ENCODE results near the gene OR51B6.
"Not testable (repeated sequence)": the region's sequence is repeated elsewhere in the genome, so short reads cannot be mapped to it uniquely, and the experiment has no call there.

Gene OR51B6

GRCh38 chr11:5366365-5366764, 15.1 kb downstream of the OR51B6 start:
- DNase-seq (ENCODE audit: low read depth in 2 of 2), result not testable (repeated sequence)

- DNase-seq (ENCODE audit: low read depth in 2 of 2), result no peak
These were observed 15.5 kb downstream of the OR51B6 start for GRCh38 chr11:5366856-5367255.

GRCh38 chr11:5367448-5368074, 16.3 kb downstream of the OR51B6 start:
- no peak for DNase-seq (ENCODE audit: low read depth in 2 of 2)

DNA sequence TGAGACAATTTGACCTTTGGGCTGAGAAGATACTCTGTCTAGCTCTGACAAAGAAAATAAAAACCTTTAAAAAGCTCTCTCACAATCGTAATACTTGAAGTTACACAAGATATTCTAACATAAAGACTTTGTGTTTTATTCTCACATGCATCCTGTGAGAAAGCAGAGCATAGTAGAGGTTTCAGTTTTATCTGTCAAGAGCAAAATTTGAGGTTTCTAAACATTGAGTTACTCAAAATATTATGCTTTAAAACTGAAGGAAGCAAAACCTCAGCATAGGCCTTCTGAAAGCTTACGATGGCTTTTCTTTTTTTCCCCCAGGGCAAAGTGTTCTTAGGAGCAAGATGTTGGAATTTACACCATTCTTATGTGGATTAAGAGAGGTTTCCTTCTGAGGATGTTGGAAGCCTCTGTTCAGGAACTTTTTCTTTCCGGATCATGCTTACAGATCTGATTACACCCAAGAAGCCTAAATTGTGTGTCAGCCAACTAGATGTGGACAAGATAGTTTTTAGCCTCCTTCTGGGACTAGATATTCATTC, 17.3 kb downstream of the OR51B6 start:
- no peak for DNase-seq (ENCODE audit: low read depth in 2 of 2)

- DNase-seq (ENCODE audit: low read depth in 2 of 2), result no peak
These were observed 18.5 kb downstream of the OR51B6 start for GRCh38 chr11:5369789-5370188.

DNA sequence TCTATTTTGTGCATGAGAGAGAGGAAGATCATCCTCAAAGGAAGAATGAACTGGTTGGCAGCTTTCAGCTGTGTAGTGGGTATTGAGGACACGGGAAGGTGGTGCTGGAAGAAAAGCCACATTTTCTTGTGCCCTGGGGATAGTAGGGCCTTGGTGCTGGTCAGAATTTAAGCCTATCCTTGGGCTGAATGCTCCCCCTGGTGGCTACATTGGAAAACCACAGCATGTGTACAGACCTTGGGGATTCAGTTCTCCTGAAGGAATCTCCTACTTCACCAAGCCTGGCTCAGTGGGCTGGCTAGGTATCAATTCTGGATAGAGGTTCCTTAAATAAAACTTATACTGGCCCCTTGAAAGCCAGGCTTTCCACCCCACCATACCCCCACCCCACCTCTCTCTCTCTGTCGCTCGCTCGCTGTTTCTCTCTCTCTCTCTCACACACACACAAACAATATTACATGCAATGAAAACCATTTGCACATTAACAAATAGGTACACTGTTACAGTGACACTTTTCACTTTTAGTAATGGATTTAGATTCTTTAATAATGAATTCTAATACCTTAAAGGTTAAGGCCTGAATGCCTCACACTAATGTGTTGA, 29.5 kb downstream of the OR51B6 start:
- peak in 1 of 2 donors; percentile 8 for DNase-seq (ENCODE audit: low read depth in 2 of 2)

DNA sequence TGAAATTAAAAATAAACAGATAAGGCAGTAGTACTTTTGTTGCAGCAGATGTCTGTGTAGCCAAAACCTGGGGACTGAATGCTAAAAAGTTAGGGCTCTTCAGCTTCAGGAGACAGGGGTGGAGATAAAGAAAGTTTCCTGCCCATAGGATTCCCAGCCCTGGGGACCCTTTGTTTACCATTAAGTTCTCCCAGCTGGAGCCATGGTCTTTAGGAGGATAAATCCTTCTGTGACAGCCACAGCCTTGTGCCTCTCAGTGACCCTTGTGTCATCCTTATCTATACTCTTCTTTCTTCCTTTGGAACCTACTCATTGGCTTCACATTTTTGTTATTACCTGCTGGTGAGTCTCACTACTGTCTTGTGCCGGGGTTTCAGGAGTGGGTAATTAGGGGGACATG, 32.3 kb downstream of the OR51B6 start, which contains the start of gene OR51M1:
Gene OR51M1 (plus strand): TSS at position 237 of the 400 bp plus-strand sequence. CDS start 5,587 bp downstream, outside the sequence.
- DNase-seq (ENCODE audit: low read depth in 2 of 2), result no peak

GRCh38 chr11:5384335-5384734, 33.0 kb downstream of the OR51B6 start:
- no peak for DNase-seq (ENCODE audit: low read depth in 2 of 2)

DNA sequence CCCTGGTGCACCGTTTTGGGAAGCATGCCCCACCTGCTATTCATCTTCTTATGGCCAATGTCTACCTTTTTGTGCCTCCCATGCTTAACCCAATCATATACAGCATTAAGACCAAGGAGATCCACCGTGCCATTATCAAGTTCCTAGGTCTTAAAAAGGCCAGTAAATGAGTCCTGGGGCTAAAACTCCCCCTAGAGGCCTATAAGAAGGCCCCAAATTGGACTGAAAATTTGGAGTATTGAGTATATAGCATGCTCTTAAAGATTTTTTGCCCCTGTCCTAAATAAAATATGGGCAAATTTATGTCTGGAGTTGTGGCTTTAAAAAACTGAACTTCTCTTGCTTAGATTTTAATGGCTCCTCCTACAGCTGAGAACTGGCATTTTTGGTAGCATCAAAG, 38.9 kb downstream of the OR51B6 start:
- DNase-seq (ENCODE audit: low read depth in 2 of 2), result no peak

DNA sequence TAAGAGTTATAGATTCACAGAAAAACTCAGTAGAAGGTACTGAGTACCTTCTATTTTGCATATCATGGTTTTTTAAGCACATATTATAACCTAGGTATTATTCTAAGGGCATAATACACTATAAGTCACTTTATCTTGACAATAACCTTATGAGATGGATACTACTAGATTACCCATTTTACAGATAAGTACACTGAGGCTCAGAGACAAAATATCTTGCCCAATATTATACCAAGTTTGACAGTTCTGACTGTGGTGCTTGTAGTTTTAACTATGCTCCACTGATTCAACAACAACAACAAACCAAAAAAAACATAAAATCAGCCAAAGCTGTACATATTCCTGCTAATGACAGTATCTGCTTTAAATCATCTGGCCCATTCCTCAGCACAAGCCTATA, 42.8 kb downstream of the OR51B6 start:
- DNase-seq (ENCODE audit: low read depth in 2 of 2), result no peak

DNA sequence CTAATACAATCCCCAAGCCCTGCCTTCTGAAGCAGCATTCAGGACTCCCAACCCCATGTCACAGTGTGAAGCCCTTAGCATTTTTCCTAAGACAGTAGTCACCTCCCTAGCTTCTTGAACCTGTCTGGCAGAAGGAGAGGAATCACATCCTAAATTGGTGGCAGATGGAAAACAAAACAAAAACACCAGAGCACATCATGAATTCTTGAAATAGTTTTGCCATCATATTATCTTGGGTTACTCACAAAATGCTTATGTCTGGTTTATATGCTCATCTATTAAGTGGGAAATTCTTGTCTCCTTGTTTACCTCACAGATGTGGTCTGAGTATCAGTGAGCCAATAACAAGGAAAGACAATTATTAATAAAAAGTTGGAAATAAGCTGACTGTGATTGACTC, 47.6 kb downstream of the OR51B6 start:
- DNase-seq (ENCODE audit: low read depth in 2 of 2), result no peak
